Fibroblast of villous mesenchyme (primary cell): ENCODE measurements around the gene HADHB. TPM values are rescaled to one million over a fixed set of nuclear protein-coding genes. Genes with fewer than 3 reads are reported as not detected.

ENCODE experiments used
- DNase-seq: peaks from one replicate; pipeline ENCODE4 v3.0.0-alpha.2; 2010; ENCODE audit warnings: low read depth
- H3K4me3 ChIP-seq: 2 replicates; pipeline ENCODE4 v1.5.1; 2011; ENCODE audit warnings: low read depth, mild to moderate bottlenecking, low read length
- total RNA-seq: library from RNA; depleted of rRNA; stranded (reverse); fragments of >200 nt; gene quantifications from 2 replicates; pipeline ENCODE4 v1.2.3, GENCODE V29; 2012
- TF ChIP-seq, protein P1 (sequence below): IDR thresholded peaks from 2 replicates; pipeline ENCODE4 v1.5.1; 2012; ENCODE audit warnings: low read depth, mild to moderate bottlenecking, low read length; ENCODE audit not compliant: insufficient read depth

HADHB gene
- total RNA-seq, 1 donor = 106 TPM

DNA sequence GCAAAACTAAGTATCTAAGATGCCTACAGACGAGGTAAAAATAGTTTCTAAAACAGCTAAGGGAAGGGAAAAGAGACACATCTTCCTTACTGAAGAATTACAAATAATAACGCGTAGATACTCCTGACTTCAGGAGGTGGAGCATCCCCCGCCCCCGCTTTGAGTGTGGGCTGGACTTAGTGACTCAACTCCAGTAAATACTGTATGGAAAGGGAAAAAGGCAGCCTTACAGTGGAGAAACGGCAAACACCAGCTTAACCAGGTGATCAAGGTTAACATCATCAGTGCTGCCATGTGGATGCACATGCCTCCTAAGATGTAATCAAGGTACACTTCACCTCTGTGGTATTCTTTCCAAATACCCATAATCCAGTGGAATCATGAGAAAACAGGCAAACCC is 47.9 kb downstream of the HADHB start:
- TF ChIP-seq, protein P1, sequence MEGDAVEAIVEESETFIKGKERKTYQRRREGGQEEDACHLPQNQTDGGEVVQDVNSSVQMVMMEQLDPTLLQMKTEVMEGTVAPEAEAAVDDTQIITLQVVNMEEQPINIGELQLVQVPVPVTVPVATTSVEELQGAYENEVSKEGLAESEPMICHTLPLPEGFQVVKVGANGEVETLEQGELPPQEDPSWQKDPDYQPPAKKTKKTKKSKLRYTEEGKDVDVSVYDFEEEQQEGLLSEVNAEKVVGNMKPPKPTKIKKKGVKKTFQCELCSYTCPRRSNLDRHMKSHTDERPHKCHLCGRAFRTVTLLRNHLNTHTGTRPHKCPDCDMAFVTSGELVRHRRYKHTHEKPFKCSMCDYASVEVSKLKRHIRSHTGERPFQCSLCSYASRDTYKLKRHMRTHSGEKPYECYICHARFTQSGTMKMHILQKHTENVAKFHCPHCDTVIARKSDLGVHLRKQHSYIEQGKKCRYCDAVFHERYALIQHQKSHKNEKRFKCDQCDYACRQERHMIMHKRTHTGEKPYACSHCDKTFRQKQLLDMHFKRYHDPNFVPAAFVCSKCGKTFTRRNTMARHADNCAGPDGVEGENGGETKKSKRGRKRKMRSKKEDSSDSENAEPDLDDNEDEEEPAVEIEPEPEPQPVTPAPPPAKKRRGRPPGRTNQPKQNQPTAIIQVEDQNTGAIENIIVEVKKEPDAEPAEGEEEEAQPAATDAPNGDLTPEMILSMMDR = no peak
- H3K4me3 ChIP-seq = no peak overlapping the region
- peak; percentile 65 for DNase-seq

DNA sequence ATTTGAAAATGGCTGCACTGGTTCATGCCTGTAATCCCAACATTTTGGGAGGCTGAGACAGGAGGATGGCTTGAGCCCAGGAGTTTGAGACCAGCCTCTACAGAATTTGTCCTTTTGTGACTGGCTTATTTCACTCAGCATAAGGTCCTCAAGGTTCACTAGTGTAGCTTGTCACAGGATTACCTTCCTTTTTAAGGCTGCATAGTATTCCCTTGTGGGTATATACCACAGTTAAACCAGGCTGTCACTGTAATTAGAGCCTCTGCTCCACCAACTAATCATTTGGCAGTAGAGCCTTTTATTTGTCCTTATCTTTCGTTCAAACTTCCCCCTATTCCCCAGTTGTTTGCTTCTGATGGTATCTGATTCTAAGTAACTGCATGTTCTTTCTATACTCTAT is 50.8 kb downstream of the HADHB start:
- TF ChIP-seq, protein P1 = no peak
- no peak for DNase-seq
- H3K4me3 ChIP-seq = no peak overlapping the region

- no peak overlapping the region for H3K4me3 ChIP-seq
- no peak for DNase-seq
- TF ChIP-seq, protein P1 = no peak
Measured at GRCh38 chr2:26297061-26297460, 52.3 kb downstream of the HADHB start.

DNA sequence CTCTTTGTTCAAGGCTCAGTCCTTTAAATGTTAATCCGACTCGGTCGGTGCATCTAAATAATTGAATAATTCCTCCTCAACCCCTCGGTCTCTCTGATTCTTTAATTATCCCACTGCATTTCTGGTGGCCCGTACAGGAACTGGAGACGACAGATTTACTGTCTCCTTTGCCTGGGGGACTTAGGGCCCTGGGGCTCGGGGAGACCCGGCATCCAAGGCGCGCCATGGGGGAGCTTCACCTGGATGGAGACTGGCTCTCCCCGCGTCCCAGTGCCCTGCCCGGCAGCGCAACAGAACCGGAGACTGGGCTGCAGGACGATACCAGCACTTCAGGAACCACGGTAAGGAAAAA is 53.5 kb downstream of the HADHB start:
- no peak overlapping the region for H3K4me3 ChIP-seq
- TF ChIP-seq, protein P1 = no peak
- no peak for DNase-seq

- TF ChIP-seq, protein P1 = no peak
- H3K4me3 ChIP-seq = peak overlapping the region; percentile 58
- peak; percentile 62 for DNase-seq
Measured at GRCh38 chr2:26298638-26299393, 54.1 kb downstream of the HADHB start.

DNA sequence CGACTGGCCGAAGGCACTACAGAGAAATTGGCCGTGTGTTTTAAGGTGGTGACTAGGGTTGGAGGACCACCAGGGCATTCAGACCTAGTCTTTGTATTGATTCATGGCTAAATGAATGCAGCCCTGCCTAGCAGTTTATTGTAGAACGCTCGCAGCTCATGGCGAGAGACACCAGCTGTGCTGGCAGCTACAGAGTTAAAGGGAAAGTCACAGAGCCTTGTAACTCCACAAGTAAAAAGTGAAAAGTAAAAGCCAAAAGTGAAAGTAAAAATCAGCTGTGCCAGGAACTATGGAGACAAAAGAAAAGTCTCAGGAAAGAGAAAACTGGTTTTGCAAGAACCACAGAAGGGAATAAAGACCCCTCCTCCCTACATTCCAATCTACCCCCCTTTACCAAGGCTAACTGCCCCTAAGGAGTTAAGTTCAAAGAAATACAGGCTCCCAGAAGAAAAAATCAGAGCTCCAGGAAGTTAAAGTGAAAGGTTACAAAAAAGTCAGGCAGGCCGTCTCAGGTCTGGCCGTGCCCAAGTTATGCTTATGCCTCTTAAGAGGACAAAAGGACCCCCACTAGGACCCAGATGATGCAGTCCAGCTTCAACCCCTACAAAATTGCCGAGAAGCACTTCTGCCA is 54.8 kb downstream of the HADHB start:
- TF ChIP-seq, protein P1 = no peak
- H3K4me3 ChIP-seq = peak overlapping the region; percentile 58
- DNase-seq = peak; percentile 79
